HepG2 (cell line): Measurements from ENCODE around the gene BSG. TPM values are rescaled to one million over a fixed set of nuclear protein-coding genes. Genes with fewer than 3 reads are reported as not detected.
A peak's percentile ranks its signal among the peaks of the same experiment; 100 is the strongest.

Experiments used
- ATAC-seq: fragments of 200-7000 bp; cut with Tn5 transposase; 3 replicates; pipeline ENCODE4 v1.9.1; 2020; ENCODE audit warnings: mild to moderate bottlenecking, moderate library complexity
- BruUV-seq: library from RNA; stranded (reverse); fragments of 400-500 nt; replicated peaks from 2 replicates; lab custom pipeline; 2021; lab: Mats Ljungman, UMichigan
- CTCF ChIA-PET: fragments of 300-600 bp; formaldehyde crosslinking; extraction: SDS; loops from one replicate; lab custom pipeline; 2021; ENCODE audit warnings: low total read pairs, inconsistent platforms, low intra/inter-chr PET ratio; lab: Yijun Ruan, JAX
- POLR2A ChIA-PET: fragments of 350-600 bp; sonication (Branson Sonifier 250); formaldehyde crosslinking; loops from one replicate; lab custom pipeline; 2020; ENCODE audit warnings: antibody characterized with exemption, inconsistent platforms; lab: Yijun Ruan, JAX
- DNase-seq: peaks from one replicate; pipeline ENCODE4 v3.0.0-alpha.2; 2015; ENCODE audit warnings: low spot score
- FAIRE-seq: peaks from 3 replicates; lab custom pipeline; 2011; peaks lifted over from hg19 to GRCh38; lab: Jason Lieb, UNC
- H2AFZ ChIP-seq: one replicate; pipeline ENCODE4 v1.6.1; 2011; ENCODE audit warnings: low read length, inconsistent platforms
- H3K27ac ChIP-seq: fragments of 300-600 bp; 3 replicates; pipeline ENCODE4 v1.8.0; 2011; ENCODE audit warnings: mixed run types, mild to moderate bottlenecking, mixed read lengths, low read length, inconsistent platforms; ENCODE audit not compliant: insufficient read depth; ENCODE audit errors: extremely low read length
- H3K27me3 ChIP-seq, 2 experiments: fragments of 200-600 bp in 1 of 2; 2 replicates in 1 of 2; 3 replicates in 1 of 2; pipeline versions ENCODE4 v1.6.0 to v1.8.0; 2011; ENCODE audit warnings: low read length in 2 of 2, mild to moderate bottlenecking in 2 of 2, moderate library complexity in 2 of 2, inconsistent platforms in 1 of 2; ENCODE audit not compliant: insufficient read depth in 2 of 2, control insufficient read depth in 1 of 2
- H3K36me3 ChIP-seq, 2 experiments: fragments of 200-600 bp in 1 of 2; replicated peaks in 1 of 2; 2 replicates in 1 of 2; 3 replicates in 1 of 2; pipeline versions ENCODE4 v1.5.1 to v1.8.0; 2011; ENCODE audit warnings: low read length in 2 of 2, inconsistent platforms in 1 of 2; ENCODE audit not compliant: insufficient read depth in 2 of 2, control insufficient read depth in 1 of 2
- H3K4me1 ChIP-seq: 2 replicates; pipeline ENCODE4 v1.5.1; 2012; ENCODE audit warnings: low read length, inconsistent platforms; ENCODE audit not compliant: insufficient read depth
- H3K4me2 ChIP-seq: 2 replicates; pipeline ENCODE4 v1.6.0; 2011; ENCODE audit warnings: low read depth, low read length, inconsistent platforms
- H3K4me3 ChIP-seq, 3 experiments: fragments of 200-600 bp in 1 of 3; sonication (generic), shearing (Covaris generic) in 1 of 3; replicated peaks in 1 of 3; 2 replicates each; pipeline ENCODE4 v1.5.1; 2011 to 2016; ENCODE audit warnings: low read length in 3 of 3, inconsistent platforms in 2 of 3, low read depth in 2 of 3, mild to moderate bottlenecking in 2 of 3, control low read depth in 1 of 3, mixed read lengths in 1 of 3; ENCODE audit not compliant: insufficient read depth in 1 of 3
- H3K79me2 ChIP-seq: one replicate; pipeline ENCODE4 v1.6.1; 2011; ENCODE audit warnings: low read length, inconsistent platforms; ENCODE audit not compliant: insufficient read depth
- H3K9ac ChIP-seq: 2 replicates; pipeline ENCODE4 v1.6.0; 2011; ENCODE audit warnings: mild to moderate bottlenecking, low read depth, low read length, inconsistent platforms; ENCODE audit not compliant: insufficient read depth
- H3K9me3 ChIP-seq: 2 replicates; pipeline ENCODE4 v1.5.1; 2012; ENCODE audit warnings: mild to moderate bottlenecking, low read length
- H4K20me1 ChIP-seq: 2 replicates; pipeline ENCODE4 v1.6.0; 2011; ENCODE audit warnings: inconsistent platforms, mild to moderate bottlenecking, low read length, moderate library complexity; ENCODE audit not compliant: insufficient read depth
- AGO2 ChIP-seq: fragments of 200-400 bp; formaldehyde crosslinking; optimal IDR thresholded peaks from 2 replicates; pipeline ENCODE3; 2017; ENCODE audit warnings: mild to moderate bottlenecking, low read depth, low read length, moderate library complexity
- KLF16 ChIP-seq, 2 experiments: sonication (generic) in 1 of 2; formaldehyde crosslinking in 1 of 2; IDR thresholded peaks; 2 replicates each; pipeline versions ENCODE4 v1.6.1 to v1.8.0; 2016 to 2023; ENCODE audit warnings: missing genetic modification reagents in 2 of 2, missing compliant biosample characterization in 1 of 2
- NR2F2 ChIP-seq: IDR thresholded peaks from 2 replicates; pipeline ENCODE4 v1.6.1; 2012; ENCODE audit warnings: low read depth, inconsistent platforms, borderline replicate concordance
- RBFOX2 ChIP-seq: fragments of 200-400 bp; formaldehyde crosslinking; IDR thresholded peaks from 2 replicates; pipeline ENCODE4 v1.6.1; 2017; ENCODE audit warnings: low read depth, mild to moderate bottlenecking, low read length
- ZNF777 ChIP-seq: sonication (generic); formaldehyde crosslinking; IDR thresholded peaks from 2 replicates; pipeline ENCODE4 v1.4.0; 2020; ENCODE audit warnings: missing genetic modification reagents
- WGBS: methylation state at CpG from one replicate; pipeline ENCODE4 v1.1.6; 2017; ENCODE audit warnings: low lambda C conversion rate; 5-methylcytosine and 5-hydroxymethylcytosine counted together
- in situ Hi-C: cut with HindIII; loops from 2 replicates; pipeline ENCODE4 v1.10.0; 2017; ENCODE audit warnings: low pct_unique_long_range_greater_than_20kb; ENCODE audit not compliant: extremely low pct_ligation_motif_present
- intact Hi-C: fragments of 100-400 bp; cut with micrococcal nuclease; formaldehyde crosslinking; loops from one replicate; pipeline ENCODE4 v1.10.0; 2022; ENCODE audit not compliant: unreplicated experiment
- polyA plus RNA-seq, 8 experiments: library from polyadenylated mRNA; depleted of rRNA in 3 of 8; stranded (reverse) in 7 of 8; unstranded in 1 of 8; fragments of >200 nt; fragmentation: Illumina TruSeq in 4 of 8; extraction: Trizol in 4 of 8; gene quantifications; 2 replicates each; pipeline versions ENCODE4 v1.2.1 to v1.2.3, GENCODE V29; 2011 to 2016; ENCODE audit warnings: low read depth in 4 of 8, missing spikeins in 1 of 8, mixed read lengths in 1 of 8; ENCODE audit not compliant: insufficient read depth in 1 of 8
- total RNA-seq, 5 experiments: library from RNA; depleted of rRNA; stranded (reverse); fragments of >200 nt; fragmentation: Illumina TruSeq; extraction: Trizol; gene quantifications; 2 replicates each; pipeline ENCODE4 v1.2.3, GENCODE V29; 2016; ENCODE audit warnings: low read depth in 1 of 5
- TF ChIP-seq, protein P1 (sequence below): sonication (generic); formaldehyde crosslinking; IDR thresholded peaks from 2 replicates; pipeline ENCODE4 v1.8.0; 2022; ENCODE audit warnings: low read depth, missing genetic modification reagents
- TF ChIP-seq, protein P2 (sequence below): sonication (generic); formaldehyde crosslinking; IDR thresholded peaks from 2 replicates; pipeline ENCODE4 v1.4.0; 2020; ENCODE audit warnings: mild to moderate bottlenecking, missing genetic modification reagents
- TF ChIP-seq, protein P3 (sequence below), 2 experiments: IDR thresholded peaks; 2 replicates each; pipeline ENCODE4 v1.6.1; 2011 to 2012; ENCODE audit warnings: low read length in 2 of 2, borderline replicate concordance in 1 of 2, low read depth in 1 of 2, mild to moderate bottlenecking in 1 of 2, moderate library complexity in 1 of 2

BSG gene
- total and polyA plus RNA-seq, 2 of the 13 experiments (the other 11 are each of a cell fraction or from before 2014, with no cell fraction given), result 309 to 754 TPM

DNA sequence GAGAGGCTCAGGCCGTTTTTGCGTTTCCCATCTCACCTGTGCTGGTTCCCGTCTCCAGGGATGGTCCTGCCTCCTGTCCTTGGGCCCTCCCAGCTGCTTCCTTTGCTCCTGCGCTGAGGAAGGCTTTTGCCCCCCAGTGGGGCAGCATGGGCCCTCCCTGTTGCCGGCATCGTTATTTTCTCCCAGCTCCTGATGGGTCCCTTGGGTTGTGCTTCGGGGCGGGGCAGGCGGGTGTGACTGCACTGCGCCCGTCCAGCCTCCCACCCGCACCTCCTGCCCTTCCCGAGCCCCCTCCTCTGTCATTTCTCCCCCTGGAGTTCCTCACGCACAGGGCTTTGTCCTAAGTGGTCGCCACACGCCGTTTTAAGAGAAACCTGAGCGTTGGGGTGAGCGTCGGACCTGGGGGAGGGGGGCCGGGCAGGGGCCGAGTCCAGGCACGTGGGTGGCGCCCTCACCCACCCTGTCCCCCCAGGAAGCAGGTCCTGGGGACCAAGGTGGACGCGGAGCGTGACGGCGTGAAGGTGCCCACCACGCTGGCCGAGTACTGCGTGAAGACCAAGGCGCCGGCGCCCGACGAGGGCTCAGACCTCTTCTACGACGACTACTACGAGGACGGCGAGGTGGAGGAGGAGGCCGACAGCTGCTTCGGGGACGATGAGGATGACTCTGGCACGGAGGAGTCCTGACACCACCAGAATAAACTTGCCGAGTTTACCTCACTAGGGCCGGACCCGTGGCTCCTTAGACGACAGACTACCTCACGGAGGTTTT, 31.3 kb upstream of the BSG start:
- peaks cover 6% of the 10 kb centered on the region; the same call in 1 of the 2 replicates for H4K20me1 ChIP-seq
- FAIRE-seq, result no peak
- intact Hi-C loops, result no loop called here
- H3K9me3 ChIP-seq, result no peaks in the 10 kb centered on the region
- H3K36me3 ChIP-seq, result peaks cover 10 to 39% of the 10 kb centered on the region in 2 experiments; a peak in 4 of 5 replicates
- no peaks in the 10 kb centered on the region for H3K27me3 ChIP-seq
- no peak overlapping the region for H3K4me2 ChIP-seq
- H3K4me3 ChIP-seq, result no peak overlapping the region
- TF ChIP-seq RBFOX2 (0 out of 2 replicates have a peak, but pooled peaks have one; percentile 36), KLF16 (CRISPR knock-in tag; IDR thresholded peaks at IDR 0.05) (no peak), AGO2 (peak; percentile 23)
- TF ChIP-seq, protein P1, sequence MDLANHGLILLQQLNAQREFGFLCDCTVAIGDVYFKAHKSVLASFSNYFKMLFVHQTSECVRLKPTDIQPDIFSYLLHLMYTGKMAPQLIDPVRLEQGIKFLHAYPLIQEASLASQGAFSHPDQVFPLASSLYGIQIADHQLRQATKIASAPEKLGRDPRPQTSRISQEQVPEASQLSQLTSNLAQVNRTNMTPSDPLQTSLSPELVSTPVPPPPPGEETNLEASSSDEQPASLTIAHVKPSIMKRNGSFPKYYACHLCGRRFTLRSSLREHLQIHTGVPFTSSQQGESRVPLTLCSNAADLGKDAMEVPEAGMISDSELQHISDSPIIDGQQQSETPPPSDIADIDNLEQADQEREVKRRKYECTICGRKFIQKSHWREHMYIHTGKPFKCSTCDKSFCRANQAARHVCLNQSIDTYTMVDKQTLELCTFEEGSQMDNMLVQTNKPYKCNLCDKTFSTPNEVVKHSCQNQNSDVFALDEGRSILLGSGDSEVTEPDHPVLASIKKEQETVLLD (CRISPR knock-in tag), result no peak
- CTCF ChIA-PET, result no interaction called here
- no peak for ATAC-seq
- DNase-seq, result no peak
- no peak overlapping the region for H3K27ac ChIP-seq
- TSS peak; percentile 38 for BruUV-seq
- WGBS, result 96% methylated on average over 51 of the region's 51 CpGs
- no peaks in the 10 kb centered on the region for H3K79me2 ChIP-seq
- POLR2A ChIA-PET, result interaction anchor here (1.4 kb wide), 1 partner anchor 10 kb away, joined by 5 read pairs; no protein-coding TSS in a partner anchor
- H2AFZ ChIP-seq, result no peak overlapping the region
- H3K4me1 ChIP-seq, result no peaks in the 10 kb centered on the region
- in situ Hi-C loops, result no loop called here
- no peak overlapping the region for H3K9ac ChIP-seq

DNA sequence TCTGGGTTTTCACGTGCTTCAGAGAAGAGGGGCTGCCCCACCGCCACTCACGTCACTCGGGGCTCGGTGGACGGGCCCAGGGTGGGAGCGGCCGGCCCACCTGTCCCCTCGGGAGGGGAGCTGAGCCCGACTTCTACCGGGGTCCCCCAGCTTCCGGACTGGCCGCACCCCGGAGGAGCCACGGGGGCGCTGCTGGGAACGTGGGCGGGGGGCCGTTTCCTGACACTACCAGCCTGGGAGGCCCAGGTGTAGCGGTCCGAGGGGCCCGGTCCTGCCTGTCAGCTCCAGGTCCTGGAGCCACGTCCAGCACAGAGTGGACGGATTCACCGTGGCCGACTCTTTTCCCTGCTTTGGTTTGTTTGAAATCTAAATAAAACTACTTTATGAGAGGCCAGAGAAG, 30.7 kb upstream of the BSG start:
- Histone ChIP-seq H4K20me1 (peaks cover 6% of the 10 kb centered on the region; the same call in 1 of the 2 replicates), H3K79me2 (no peaks in the 10 kb centered on the region), H3K4me1 (no peaks in the 10 kb centered on the region), H3K36me3 (peaks cover 6 to 32% of the 10 kb centered on the region in 2 experiments; a peak in 4 of 5 replicates), H3K9me3 (no peaks in the 10 kb centered on the region), H3K9ac (no peak overlapping the region), H2AFZ (no peak overlapping the region), H3K4me2 (no peak overlapping the region), H3K27me3 (no peaks in the 10 kb centered on the region), H3K27ac (no peak overlapping the region), H3K4me3 (no peak overlapping the region)
- no peak for DNase-seq
- in situ Hi-C loops, result no loop called here
- intact Hi-C loops, result no loop called here
- 97% methylated on average over 26 of the region's 26 CpGs for WGBS
- POLR2A ChIA-PET, result interaction anchor here (1.3 to 1.4 kb wide), 4 partner anchors 8 to 92 kb away, joined by 4 to 5 read pairs (median 4); partner anchors contain the start of gene POLRMT
- FAIRE-seq, result no peak
- no peak for ATAC-seq
- no TSS peak for BruUV-seq
- CTCF ChIA-PET, result no interaction called here
- TF ChIP-seq, protein P2, sequence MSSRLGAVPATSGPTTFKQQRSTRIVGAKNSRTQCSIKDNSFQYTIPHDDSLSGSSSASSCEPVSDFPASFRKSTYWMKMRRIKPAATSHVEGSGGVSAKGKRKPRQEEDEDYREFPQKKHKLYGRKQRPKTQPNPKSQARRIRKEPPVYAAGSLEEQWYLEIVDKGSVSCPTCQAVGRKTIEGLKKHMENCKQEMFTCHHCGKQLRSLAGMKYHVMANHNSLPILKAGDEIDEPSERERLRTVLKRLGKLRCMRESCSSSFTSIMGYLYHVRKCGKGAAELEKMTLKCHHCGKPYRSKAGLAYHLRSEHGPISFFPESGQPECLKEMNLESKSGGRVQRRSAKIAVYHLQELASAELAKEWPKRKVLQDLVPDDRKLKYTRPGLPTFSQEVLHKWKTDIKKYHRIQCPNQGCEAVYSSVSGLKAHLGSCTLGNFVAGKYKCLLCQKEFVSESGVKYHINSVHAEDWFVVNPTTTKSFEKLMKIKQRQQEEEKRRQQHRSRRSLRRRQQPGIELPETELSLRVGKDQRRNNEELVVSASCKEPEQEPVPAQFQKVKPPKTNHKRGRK (CRISPR knock-in tag), result no peak
- TF ChIP-seq ZNF777 (CRISPR knock-in tag) (no peak), NR2F2 (no peak)
- TF ChIP-seq, protein P3, sequence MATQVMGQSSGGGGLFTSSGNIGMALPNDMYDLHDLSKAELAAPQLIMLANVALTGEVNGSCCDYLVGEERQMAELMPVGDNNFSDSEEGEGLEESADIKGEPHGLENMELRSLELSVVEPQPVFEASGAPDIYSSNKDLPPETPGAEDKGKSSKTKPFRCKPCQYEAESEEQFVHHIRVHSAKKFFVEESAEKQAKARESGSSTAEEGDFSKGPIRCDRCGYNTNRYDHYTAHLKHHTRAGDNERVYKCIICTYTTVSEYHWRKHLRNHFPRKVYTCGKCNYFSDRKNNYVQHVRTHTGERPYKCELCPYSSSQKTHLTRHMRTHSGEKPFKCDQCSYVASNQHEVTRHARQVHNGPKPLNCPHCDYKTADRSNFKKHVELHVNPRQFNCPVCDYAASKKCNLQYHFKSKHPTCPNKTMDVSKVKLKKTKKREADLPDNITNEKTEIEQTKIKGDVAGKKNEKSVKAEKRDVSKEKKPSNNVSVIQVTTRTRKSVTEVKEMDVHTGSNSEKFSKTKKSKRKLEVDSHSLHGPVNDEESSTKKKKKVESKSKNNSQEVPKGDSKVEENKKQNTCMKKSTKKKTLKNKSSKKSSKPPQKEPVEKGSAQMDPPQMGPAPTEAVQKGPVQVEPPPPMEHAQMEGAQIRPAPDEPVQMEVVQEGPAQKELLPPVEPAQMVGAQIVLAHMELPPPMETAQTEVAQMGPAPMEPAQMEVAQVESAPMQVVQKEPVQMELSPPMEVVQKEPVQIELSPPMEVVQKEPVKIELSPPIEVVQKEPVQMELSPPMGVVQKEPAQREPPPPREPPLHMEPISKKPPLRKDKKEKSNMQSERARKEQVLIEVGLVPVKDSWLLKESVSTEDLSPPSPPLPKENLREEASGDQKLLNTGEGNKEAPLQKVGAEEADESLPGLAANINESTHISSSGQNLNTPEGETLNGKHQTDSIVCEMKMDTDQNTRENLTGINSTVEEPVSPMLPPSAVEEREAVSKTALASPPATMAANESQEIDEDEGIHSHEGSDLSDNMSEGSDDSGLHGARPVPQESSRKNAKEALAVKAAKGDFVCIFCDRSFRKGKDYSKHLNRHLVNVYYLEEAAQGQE (IDR thresholded peaks at IDR 0.05; ENCODE audit: borderline replicate concordance in 1 of 2, low read depth in 1 of 2, low read length in 2 of 2), result no peak
